Measurements from ENCODE around the gene CDSN.

GRCh38 chr6:31103136-31103535, 17.1 kb downstream of the CDSN start:
- no peak for TF ChIP-seq CTCF (IDR thresholded peaks at IDR 0.05)
- no peak for TF ChIP-seq EZH2 (IDR thresholded peaks at IDR 0.05; ENCODE audit: borderline replicate concordance, insufficient read depth, low read depth, low read length, poor library complexity, severe bottlenecking)
